DMS53 treated with DMSO at 0.1 percent for 48 hours (cell line): ENCODE data around the gene EHD3.
A peak's percentile ranks its signal among the peaks of the same experiment; 100 is the strongest.

Experiments
- DNase-seq: peaks from one replicate; lab custom pipeline; 2025; ENCODE audit not compliant: unreplicated experiment; lab: John Stamatoyannopoulos, UW

Gene EHD3

GRCh38 chr2:31235504-31235902 is 1.6 kb downstream of the EHD3 start:
- no peak for DNase-seq

- DNase-seq, result no peak
These were observed 2.7 kb downstream of the EHD3 start for GRCh38 chr2:31236433-31237205.

GRCh38 chr2:31237348-31238017 is 3.5 kb downstream of the EHD3 start:
- no peak for DNase-seq

- no peak for DNase-seq
These were observed 4.4 kb downstream of the EHD3 start for GRCh38 chr2:31238126-31238905.

- DNase-seq, result no peak
These were observed 5.1 kb downstream of the EHD3 start for GRCh38 chr2:31238906-31239592.

GRCh38 chr2:31239593-31240177 is 5.7 kb downstream of the EHD3 start:
- no peak for DNase-seq

GRCh38 chr2:31240381-31241365 is 6.7 kb downstream of the EHD3 start:
- DNase-seq, result no peak

- no peak for DNase-seq
These were observed 7.8 kb downstream of the EHD3 start for GRCh38 chr2:31241625-31242270.

- DNase-seq, result no peak
These were observed 9.1 kb downstream of the EHD3 start for GRCh38 chr2:31243053-31243452.

GRCh38 chr2:31244101-31244500 is 10.1 kb downstream of the EHD3 start:
- no peak for DNase-seq

- DNase-seq, result no peak
These were observed 12.4 kb downstream of the EHD3 start for GRCh38 chr2:31246184-31246852.

GRCh38 chr2:31247711-31248110 is 13.8 kb downstream of the EHD3 start:
- DNase-seq, result no peak

- DNase-seq, result no peak
These were observed 14.2 kb downstream of the EHD3 start for GRCh38 chr2:31248139-31248538.

GRCh38 chr2:31249009-31249690 is 15.2 kb downstream of the EHD3 start:
- DNase-seq, result no peak

- no peak for DNase-seq
These were observed 17.1 kb downstream of the EHD3 start for GRCh38 chr2:31251018-31251417.

- DNase-seq, result no peak
These were observed 17.9 kb downstream of the EHD3 start for GRCh38 chr2:31251851-31252250.

GRCh38 chr2:31253356-31254131 is 19.6 kb downstream of the EHD3 start:
- peak; percentile 21 for DNase-seq
